HL-60 (cell line): ENCODE data around the gene VNN1.

Experiments
- DNase-seq, 2 experiments: peaks; one replicate each; pipeline ENCODE4 v3.0.0-alpha.2; 2010 to 2020; ENCODE audit warnings: low read depth in 1 of 2, low spot score in 1 of 2
- H3K27ac ChIP-seq: fragments of 250-450 bp; sonication (Bioruptor Pico); replicated peaks from 2 replicates; pipeline ENCODE4 v1.5.1; 2020; ENCODE audit warnings: mild to moderate bottlenecking, moderate library complexity
- H3K27me3 ChIP-seq: fragments of 250-450 bp; sonication (Bioruptor Pico); 2 replicates; pipeline ENCODE4 v1.5.1; 2021; ENCODE audit warnings: mild to moderate bottlenecking, moderate library complexity; ENCODE audit not compliant: insufficient read depth, poor library complexity, severe bottlenecking
- H3K4me3 ChIP-seq: replicated peaks from 2 replicates; pipeline ENCODE4 v1.5.1; 2011; ENCODE audit warnings: mild to moderate bottlenecking, control low read depth, low read length; ENCODE audit not compliant: insufficient read depth
- GABPA ChIP-seq: IDR thresholded peaks from 2 replicates; pipeline ENCODE4 v1.6.1; 2012; ENCODE audit warnings: low read depth
- POLR2AphosphoS5 ChIP-seq: IDR thresholded peaks from 2 replicates; pipeline ENCODE4 v1.6.1; 2012; ENCODE audit warnings: low read depth
- SPI1 ChIP-seq: IDR thresholded peaks from 2 replicates; pipeline ENCODE4 v1.6.1; 2012; ENCODE audit warnings: low read depth, mild to moderate bottlenecking, borderline replicate concordance
- TF ChIP-seq, protein P1 (sequence below): IDR thresholded peaks from one replicate; pipeline ENCODE4 v1.5.1; 2011; ENCODE audit warnings: low read length, control low read depth, inconsistent platforms; ENCODE audit not compliant: insufficient read depth
- TF ChIP-seq, protein P2 (sequence below): IDR thresholded peaks from 2 replicates; pipeline ENCODE4 v1.6.1; 2012; ENCODE audit warnings: low read depth; ENCODE audit not compliant: insufficient replicate concordance

The VNN1 gene

DNA sequence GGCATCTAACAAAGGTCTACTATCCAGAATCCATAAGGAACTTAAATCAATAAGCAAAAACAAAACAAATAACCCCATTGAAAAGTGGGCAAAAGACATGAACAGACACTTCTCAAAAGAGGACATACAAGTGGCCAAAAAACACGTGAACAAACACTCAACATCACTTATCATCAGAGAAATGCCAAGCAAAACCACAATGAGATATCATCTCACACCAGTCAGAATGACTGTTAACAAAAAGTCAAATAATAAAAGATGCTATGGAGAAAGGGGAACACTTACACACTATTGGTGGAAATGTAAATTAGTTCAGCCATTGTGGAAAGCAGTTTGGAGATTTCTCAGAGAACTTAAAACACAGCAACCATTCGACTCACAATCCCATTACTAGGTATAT lies 19.4 kb upstream of the VNN1 start:
- no peak overlapping the region for H3K27ac ChIP-seq
- DNase-seq = no peak
- H3K4me3 ChIP-seq = no peak overlapping the region
- no peak for TF ChIP-seq SPI1
- no peak for TF ChIP-seq GABPA
- no peak for TF ChIP-seq POLR2AphosphoS5
- TF ChIP-seq, protein P1, sequence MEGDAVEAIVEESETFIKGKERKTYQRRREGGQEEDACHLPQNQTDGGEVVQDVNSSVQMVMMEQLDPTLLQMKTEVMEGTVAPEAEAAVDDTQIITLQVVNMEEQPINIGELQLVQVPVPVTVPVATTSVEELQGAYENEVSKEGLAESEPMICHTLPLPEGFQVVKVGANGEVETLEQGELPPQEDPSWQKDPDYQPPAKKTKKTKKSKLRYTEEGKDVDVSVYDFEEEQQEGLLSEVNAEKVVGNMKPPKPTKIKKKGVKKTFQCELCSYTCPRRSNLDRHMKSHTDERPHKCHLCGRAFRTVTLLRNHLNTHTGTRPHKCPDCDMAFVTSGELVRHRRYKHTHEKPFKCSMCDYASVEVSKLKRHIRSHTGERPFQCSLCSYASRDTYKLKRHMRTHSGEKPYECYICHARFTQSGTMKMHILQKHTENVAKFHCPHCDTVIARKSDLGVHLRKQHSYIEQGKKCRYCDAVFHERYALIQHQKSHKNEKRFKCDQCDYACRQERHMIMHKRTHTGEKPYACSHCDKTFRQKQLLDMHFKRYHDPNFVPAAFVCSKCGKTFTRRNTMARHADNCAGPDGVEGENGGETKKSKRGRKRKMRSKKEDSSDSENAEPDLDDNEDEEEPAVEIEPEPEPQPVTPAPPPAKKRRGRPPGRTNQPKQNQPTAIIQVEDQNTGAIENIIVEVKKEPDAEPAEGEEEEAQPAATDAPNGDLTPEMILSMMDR = no peak
- TF ChIP-seq, protein P2, sequence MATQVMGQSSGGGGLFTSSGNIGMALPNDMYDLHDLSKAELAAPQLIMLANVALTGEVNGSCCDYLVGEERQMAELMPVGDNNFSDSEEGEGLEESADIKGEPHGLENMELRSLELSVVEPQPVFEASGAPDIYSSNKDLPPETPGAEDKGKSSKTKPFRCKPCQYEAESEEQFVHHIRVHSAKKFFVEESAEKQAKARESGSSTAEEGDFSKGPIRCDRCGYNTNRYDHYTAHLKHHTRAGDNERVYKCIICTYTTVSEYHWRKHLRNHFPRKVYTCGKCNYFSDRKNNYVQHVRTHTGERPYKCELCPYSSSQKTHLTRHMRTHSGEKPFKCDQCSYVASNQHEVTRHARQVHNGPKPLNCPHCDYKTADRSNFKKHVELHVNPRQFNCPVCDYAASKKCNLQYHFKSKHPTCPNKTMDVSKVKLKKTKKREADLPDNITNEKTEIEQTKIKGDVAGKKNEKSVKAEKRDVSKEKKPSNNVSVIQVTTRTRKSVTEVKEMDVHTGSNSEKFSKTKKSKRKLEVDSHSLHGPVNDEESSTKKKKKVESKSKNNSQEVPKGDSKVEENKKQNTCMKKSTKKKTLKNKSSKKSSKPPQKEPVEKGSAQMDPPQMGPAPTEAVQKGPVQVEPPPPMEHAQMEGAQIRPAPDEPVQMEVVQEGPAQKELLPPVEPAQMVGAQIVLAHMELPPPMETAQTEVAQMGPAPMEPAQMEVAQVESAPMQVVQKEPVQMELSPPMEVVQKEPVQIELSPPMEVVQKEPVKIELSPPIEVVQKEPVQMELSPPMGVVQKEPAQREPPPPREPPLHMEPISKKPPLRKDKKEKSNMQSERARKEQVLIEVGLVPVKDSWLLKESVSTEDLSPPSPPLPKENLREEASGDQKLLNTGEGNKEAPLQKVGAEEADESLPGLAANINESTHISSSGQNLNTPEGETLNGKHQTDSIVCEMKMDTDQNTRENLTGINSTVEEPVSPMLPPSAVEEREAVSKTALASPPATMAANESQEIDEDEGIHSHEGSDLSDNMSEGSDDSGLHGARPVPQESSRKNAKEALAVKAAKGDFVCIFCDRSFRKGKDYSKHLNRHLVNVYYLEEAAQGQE = no peak
- H3K27me3 ChIP-seq = no peaks in the 10 kb centered on the region

DNA sequence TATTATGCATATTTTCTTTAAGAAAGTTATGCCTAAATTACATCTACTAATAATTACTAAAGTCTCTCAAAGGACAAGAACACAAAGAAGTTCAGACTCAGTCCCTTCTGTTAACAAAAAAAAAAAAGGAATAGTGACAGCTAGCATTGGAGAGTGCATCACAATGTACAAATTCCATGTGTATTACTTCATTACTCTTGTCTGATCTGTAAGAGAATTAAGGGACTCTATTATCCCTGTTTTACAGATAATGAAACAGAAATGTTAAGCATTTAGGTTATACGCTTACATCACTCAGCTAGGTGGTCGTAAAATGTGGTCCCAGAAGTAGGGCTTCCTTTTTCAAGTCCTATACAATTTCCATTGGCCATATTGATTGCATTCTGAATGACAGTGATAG lies 17.2 kb upstream of the VNN1 start:
- DNase-seq = no peak
- Histone ChIP-seq H3K27ac (no peak overlapping the region), H3K4me3 (no peak overlapping the region), H3K27me3 (no peaks in the 10 kb centered on the region)
- TF ChIP-seq, protein P2 = no peak
- TF ChIP-seq GABPA (no peak), POLR2AphosphoS5 (no peak), SPI1 (no peak)
- TF ChIP-seq, protein P1 = no peak

DNA sequence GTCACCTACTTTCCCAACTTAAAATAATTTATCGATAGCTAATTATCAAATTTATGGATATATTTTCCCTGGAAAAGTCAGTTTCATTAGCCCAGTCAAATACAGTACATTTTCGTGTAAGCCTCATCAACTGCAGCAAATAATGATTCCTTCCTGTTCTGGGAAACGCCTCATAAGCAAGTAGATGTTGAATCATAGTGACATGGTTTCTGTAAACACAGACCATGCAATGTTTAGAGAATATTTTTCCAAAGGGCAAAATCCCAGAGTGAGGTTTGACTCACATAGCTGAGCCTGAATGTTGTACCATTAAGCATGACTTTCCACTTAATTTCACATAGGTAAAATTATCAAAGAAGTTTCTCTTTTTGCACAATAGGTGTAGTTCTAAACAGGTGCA lies 16.7 kb upstream of the VNN1 start:
- no peak overlapping the region for H3K4me3 ChIP-seq
- DNase-seq = no peak
- H3K27ac ChIP-seq = no peak overlapping the region
- TF ChIP-seq GABPA (no peak), SPI1 (no peak), POLR2AphosphoS5 (no peak)
- TF ChIP-seq, protein P1 = no peak
- TF ChIP-seq, protein P2 = no peak
- H3K27me3 ChIP-seq = no peaks in the 10 kb centered on the region
